ENCODE measurements around the gene PDYN.

Gene PDYN

DNA sequence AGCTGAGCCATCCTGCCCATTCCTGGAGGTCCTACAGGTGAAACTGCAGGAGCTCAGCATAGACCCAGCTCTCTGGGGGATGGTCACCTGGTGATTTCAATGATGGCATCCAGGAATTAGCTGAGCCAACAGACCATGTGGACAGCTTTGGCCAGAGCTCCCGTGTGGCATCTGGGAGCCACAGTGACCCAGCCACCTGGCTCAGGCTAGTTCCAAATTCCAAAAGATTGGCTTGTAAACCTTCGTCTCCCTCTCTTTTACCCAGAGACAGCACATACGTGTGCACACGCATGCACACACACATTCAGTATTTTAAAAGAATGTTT, 54.6 kb downstream of the PDYN start:
- H3K36me3 ChIP-seq (ENCODE audit: insufficient read depth, low read depth, low read length) = no peaks in the 10 kb centered on the region
- H3K4me1 ChIP-seq (ENCODE audit: insufficient read depth, low read length) = no peaks in the 10 kb centered on the region
- H3K4me3 ChIP-seq (ENCODE audit: low read length) = no peak overlapping the region
- H3K9ac ChIP-seq (ENCODE audit: low read depth, low read length) = no peak overlapping the region
- no peak overlapping the region for H3K27ac ChIP-seq (ENCODE audit: low read length)
- no peaks in the 10 kb centered on the region for H3K9me3 ChIP-seq (ENCODE audit: insufficient read depth, low read depth, low read length)
- H3K27me3 ChIP-seq (ENCODE audit: insufficient read depth, low read length) = peaks cover 10% of the 10 kb centered on the region; the same call in 1 of the 2 replicates

DNA sequence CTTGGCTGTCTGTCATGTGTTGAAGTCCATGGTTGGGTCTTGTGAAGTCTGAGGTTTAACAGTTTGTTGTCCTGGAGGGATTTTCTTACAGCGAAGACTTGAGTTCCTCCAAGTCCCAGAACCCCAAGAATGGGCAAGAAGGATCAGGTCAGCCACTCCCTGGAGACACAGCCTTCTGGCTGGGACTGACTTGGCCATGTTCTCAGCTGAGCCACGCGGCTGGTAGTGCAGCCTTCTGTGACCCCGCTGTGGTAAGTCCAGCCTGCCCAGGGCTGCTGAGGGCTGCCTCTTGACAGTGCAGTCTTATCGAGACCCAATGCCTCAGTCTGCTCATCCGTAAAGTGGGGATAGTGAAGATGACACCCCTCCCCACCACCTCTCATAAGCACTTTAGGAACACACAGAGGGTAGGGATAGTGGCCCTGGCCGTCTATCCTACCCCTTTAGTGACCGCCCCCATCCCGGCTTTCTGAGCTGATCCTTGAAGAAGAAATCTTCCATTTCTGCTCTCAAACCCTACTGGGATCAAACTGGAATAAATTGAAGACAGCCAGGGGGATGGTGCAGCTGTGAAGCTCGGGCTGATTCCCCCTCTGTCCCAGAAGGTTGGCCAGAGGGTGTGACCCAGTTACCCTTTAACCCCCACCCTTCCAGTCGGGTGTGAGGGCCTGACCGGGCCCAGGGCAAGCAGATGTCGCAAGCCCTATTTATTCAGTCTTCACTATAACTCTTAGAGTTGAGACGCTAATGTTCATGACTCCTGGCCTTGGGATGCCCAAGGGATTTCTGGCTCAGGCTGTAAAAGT, 55.2 kb downstream of the PDYN start:
- Histone ChIP-seq H3K4me3 (ENCODE audit: low read length) (no peak overlapping the region), H3K4me1 (ENCODE audit: insufficient read depth, low read length) (no peaks in the 10 kb centered on the region), H3K9ac (ENCODE audit: low read depth, low read length) (no peak overlapping the region), H3K36me3 (ENCODE audit: insufficient read depth, low read depth, low read length) (no peaks in the 10 kb centered on the region), H3K9me3 (ENCODE audit: insufficient read depth, low read depth, low read length) (no peaks in the 10 kb centered on the region), H3K27me3 (ENCODE audit: insufficient read depth, low read length) (peaks cover 4% of the 10 kb centered on the region; the same call in 1 of the 2 replicates), H3K27ac (ENCODE audit: low read length) (no peak overlapping the region)

DNA sequence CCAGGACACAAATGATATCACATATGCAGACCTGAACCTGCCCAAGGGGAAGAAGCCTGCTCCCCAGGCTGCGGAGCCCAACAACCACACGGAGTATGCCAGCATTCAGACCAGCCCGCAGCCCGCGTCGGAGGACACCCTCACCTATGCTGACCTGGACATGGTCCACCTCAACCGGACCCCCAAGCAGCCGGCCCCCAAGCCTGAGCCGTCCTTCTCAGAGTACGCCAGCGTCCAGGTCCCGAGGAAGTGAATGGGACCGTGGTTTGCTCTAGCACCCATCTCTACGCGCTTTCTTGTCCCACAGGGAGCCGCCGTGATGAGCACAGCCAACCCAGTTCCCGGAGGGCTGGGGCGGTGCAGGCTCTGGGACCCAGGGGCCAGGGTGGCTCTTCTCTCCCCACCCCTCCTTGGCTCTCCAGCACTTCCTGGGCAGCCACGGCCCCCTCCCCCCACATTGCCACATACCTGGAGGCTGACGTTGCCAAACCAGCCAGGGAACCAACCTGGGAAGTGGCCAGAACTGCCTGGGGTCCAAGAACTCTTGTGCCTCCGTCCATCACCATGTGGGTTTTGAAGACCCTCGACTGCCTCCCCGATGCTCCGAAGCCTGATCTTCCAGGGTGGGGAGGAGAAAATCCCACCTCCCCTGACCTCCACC, 56.4 kb downstream of the PDYN start:
- Histone ChIP-seq H3K9ac (ENCODE audit: low read depth, low read length) (no peak overlapping the region), H3K4me3 (ENCODE audit: low read length) (no peak overlapping the region), H3K27ac (ENCODE audit: low read length) (no peak overlapping the region), H3K36me3 (ENCODE audit: insufficient read depth, low read depth, low read length) (no peaks in the 10 kb centered on the region), H3K4me1 (ENCODE audit: insufficient read depth, low read length) (no peaks in the 10 kb centered on the region), H3K27me3 (ENCODE audit: insufficient read depth, low read length) (no peaks in the 10 kb centered on the region), H3K9me3 (ENCODE audit: insufficient read depth, low read depth, low read length) (no peaks in the 10 kb centered on the region)

DNA sequence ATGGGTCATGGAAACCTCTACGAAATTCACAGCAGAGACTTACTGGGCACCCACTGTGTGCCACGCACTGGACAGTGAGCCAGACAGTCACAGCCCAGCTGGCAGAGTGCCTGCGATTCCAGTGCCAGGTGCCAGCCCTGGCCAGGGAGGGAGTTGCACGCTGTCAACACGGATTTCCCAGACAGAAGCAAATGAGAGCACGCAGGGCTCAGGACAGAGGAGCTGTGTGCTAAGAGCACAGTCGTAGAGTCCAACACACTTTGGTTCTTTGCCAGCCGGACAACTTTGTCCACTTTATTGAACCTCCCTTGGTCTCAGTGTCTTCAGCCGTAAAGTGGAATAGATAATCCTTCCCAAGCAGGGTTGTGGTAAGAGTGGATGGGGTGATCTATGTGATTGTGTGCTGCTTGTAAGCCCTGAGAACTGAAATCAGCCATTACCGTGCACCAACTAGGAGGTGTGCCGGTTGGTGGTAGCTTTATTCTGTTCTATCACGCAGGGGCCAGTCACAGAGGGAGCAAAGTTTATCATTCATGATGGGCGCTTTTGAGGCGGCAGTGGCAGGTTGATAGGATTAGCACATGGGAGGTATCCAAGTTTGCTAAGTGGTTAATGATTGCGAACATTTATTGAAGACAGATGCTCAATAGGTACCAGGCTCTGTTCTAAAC, 58.0 kb downstream of the PDYN start:
- Histone ChIP-seq H3K9me3 (ENCODE audit: insufficient read depth, low read depth, low read length) (no peaks in the 10 kb centered on the region), H3K36me3 (ENCODE audit: insufficient read depth, low read depth, low read length) (no peaks in the 10 kb centered on the region), H3K27ac (ENCODE audit: low read length) (no peak overlapping the region), H3K27me3 (ENCODE audit: insufficient read depth, low read length) (no peaks in the 10 kb centered on the region), H3K9ac (ENCODE audit: low read depth, low read length) (no peak overlapping the region), H3K4me1 (ENCODE audit: insufficient read depth, low read length) (no peaks in the 10 kb centered on the region), H3K4me3 (ENCODE audit: low read length) (no peak overlapping the region)

DNA sequence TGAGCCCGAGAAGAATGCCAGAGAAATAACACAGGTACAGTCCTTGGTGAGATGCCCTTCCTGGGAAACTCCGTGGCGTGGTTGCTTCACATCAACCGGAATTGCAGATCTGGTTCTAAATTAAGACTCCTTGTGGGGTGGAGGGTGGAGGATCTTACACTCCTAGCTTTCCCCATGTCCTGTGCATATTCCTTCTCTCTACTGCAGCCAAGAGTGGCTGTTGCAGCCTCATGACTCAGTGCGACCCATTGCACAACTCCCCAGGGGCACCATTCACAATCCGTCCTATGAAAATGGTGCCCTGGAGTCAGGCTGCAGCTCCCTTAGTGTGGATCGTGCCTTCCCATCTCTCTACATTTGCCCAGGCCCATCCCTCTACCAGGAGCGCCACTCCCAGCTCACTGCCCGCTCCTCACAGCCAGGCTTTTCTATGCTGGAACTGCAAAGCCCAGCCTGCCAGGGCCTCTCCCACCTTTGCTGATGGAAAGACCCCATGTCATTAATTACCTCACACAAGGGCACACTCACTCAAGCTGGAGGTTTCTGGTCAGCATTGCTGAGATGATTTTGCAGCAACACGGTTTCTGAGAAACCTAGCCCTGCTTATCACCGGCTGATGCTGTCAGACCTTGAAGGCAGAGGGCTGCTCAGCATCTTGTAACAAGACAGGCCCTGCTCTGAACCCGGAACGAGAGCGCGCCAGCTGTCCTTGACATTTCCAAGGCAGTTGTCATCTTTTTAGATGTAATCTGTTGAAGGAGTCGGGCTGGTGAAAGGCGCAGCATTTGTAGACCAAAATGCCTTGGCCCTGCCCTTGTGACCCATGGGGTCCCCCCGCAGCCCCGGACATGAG, 58.9 kb downstream of the PDYN start:
- Histone ChIP-seq H3K4me3 (ENCODE audit: low read length) (no peak overlapping the region), H3K9me3 (ENCODE audit: insufficient read depth, low read depth, low read length) (no peaks in the 10 kb centered on the region), H3K27me3 (ENCODE audit: insufficient read depth, low read length) (no peaks in the 10 kb centered on the region), H3K36me3 (ENCODE audit: insufficient read depth, low read depth, low read length) (no peaks in the 10 kb centered on the region), H3K4me1 (ENCODE audit: insufficient read depth, low read length) (no peaks in the 10 kb centered on the region), H3K27ac (ENCODE audit: low read length) (no peak overlapping the region), H3K9ac (ENCODE audit: low read depth, low read length) (no peak overlapping the region)

DNA sequence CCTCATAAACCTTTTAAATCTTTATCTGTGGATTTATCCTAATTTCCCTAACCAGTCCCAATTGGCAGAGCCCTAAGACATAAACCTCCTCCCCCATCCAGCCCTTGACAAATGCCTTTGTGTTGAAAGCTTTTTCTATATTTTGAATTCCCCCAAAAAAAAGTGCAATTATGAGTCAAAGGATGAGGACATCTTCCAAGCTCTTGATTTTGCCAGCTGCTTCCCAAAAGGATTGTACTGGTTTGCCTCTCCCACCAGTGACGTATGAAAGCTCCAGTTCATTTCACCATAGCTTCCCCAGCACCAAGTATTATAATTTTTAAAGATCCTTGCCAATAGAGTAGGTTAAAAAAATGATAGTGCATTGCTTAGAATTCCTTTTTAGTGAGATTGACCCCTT, 59.7 kb downstream of the PDYN start:
- Histone ChIP-seq H3K36me3 (ENCODE audit: insufficient read depth, low read depth, low read length) (no peaks in the 10 kb centered on the region), H3K4me3 (ENCODE audit: low read length) (no peak overlapping the region), H3K9me3 (ENCODE audit: insufficient read depth, low read depth, low read length) (no peaks in the 10 kb centered on the region), H3K9ac (ENCODE audit: low read depth, low read length) (no peak overlapping the region), H3K4me1 (ENCODE audit: insufficient read depth, low read length) (0 out of 2 replicates have a peak, but pooled peaks cover 3% of the 10 kb centered on the region), H3K27ac (ENCODE audit: low read length) (no peak overlapping the region), H3K27me3 (ENCODE audit: insufficient read depth, low read length) (no peaks in the 10 kb centered on the region)

DNA sequence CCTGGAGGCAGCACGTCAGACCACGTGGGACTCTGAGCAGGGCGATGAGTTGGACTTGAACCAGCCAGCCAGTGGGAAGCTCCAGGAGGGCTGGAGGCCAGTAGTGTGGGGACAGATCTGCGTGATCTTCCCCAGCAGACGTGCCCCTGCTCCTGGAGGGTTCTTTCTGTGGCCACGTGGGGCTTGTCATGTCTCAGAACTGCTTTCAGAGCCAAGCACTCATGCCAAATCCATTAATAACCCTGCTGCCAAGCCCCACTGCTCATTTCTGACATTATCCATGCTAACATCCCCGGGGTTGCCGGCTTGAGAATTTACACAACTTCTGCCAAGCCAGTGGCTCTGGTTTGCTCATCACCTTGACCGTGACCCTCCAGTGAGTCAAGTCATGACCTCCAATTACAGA, 60.4 kb downstream of the PDYN start:
- H3K36me3 ChIP-seq (ENCODE audit: insufficient read depth, low read depth, low read length) = no peaks in the 10 kb centered on the region
- no peak overlapping the region for H3K4me3 ChIP-seq (ENCODE audit: low read length)
- H3K4me1 ChIP-seq (ENCODE audit: insufficient read depth, low read length) = 0 out of 2 replicates have a peak, but pooled peaks cover 3% of the 10 kb centered on the region
- H3K9ac ChIP-seq (ENCODE audit: low read depth, low read length) = no peak overlapping the region
- H3K27ac ChIP-seq (ENCODE audit: low read length) = no peak overlapping the region
- no peaks in the 10 kb centered on the region for H3K9me3 ChIP-seq (ENCODE audit: insufficient read depth, low read depth, low read length)
- no peaks in the 10 kb centered on the region for H3K27me3 ChIP-seq (ENCODE audit: insufficient read depth, low read length)

DNA sequence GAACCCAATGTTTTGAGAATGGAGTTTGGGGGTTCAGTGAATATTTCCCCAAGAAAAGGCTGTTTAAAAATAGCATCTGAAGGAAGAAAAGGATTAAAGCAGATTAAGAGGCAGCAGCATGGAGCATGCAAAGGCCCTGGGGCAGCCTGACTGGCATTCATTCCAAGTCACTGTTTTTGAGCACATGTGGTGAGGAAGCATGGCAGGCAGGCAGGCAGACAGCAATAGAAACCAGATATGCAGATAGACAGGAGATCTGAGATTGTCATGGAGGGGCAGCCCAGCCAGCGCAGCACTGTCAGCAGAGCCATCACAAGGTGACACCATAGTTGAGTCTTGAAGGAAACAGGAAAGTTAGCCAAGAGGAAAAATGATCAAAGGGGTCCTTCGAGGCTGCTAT, 60.9 kb downstream of the PDYN start:
- Histone ChIP-seq H3K27ac (ENCODE audit: low read length) (no peak overlapping the region), H3K9ac (ENCODE audit: low read depth, low read length) (no peak overlapping the region), H3K27me3 (ENCODE audit: insufficient read depth, low read length) (no peaks in the 10 kb centered on the region), H3K4me1 (ENCODE audit: insufficient read depth, low read length) (0 out of 2 replicates have a peak, but pooled peaks cover 3% of the 10 kb centered on the region), H3K4me3 (ENCODE audit: low read length) (no peak overlapping the region), H3K36me3 (ENCODE audit: insufficient read depth, low read depth, low read length) (no peaks in the 10 kb centered on the region), H3K9me3 (ENCODE audit: insufficient read depth, low read depth, low read length) (no peaks in the 10 kb centered on the region)

DNA sequence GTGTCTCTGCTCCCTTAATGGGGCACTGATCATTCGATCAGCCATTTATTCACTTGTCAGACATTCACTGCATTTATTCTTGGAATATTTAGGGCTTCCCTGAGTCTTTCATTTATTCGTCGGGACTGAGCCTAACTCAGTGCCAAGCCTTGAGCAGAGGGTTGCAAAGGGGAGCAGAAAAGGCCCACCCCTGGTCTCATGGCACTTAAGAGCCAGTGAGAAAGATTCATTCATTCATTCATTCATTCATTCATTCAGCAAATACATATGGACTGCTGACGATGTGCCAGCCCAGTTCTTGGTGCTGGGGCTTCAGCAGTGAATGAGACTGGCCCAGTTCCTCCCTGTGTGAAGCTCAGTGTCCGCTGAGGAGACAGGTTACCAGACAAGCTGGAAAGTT, 62.0 kb downstream of the PDYN start:
- 0 out of 2 replicates have a peak, but pooled peaks cover 3% of the 10 kb centered on the region for H3K4me1 ChIP-seq (ENCODE audit: insufficient read depth, low read length)
- no peak overlapping the region for H3K4me3 ChIP-seq (ENCODE audit: low read length)
- H3K9me3 ChIP-seq (ENCODE audit: insufficient read depth, low read depth, low read length) = no peaks in the 10 kb centered on the region
- H3K27me3 ChIP-seq (ENCODE audit: insufficient read depth, low read length) = no peaks in the 10 kb centered on the region
- no peak overlapping the region for H3K9ac ChIP-seq (ENCODE audit: low read depth, low read length)
- H3K27ac ChIP-seq (ENCODE audit: low read length) = no peak overlapping the region
- no peaks in the 10 kb centered on the region for H3K36me3 ChIP-seq (ENCODE audit: insufficient read depth, low read depth, low read length)

DNA sequence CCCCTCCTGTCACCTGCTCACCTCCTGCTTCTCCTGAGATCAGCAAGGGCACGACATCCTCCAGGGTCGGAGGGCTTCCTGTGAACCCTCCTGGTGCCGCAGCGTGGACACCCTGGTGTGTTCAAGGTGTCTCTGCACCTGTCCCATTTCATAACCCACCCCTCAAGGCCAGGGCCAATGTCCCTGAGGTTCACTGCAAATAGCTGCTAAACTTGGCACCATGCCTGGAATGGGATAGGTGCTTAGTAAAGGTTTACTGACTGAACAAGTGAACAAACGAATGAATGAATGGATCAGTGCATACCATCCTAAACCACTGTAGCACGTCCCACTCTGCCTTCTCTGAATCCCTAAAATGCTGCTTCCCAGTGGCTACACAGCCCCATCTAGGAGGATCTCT, 63.7 kb downstream of the PDYN start:
- no peaks in the 10 kb centered on the region for H3K27me3 ChIP-seq (ENCODE audit: insufficient read depth, low read length)
- no peak overlapping the region for H3K27ac ChIP-seq (ENCODE audit: low read length)
- H3K9ac ChIP-seq (ENCODE audit: low read depth, low read length) = no peak overlapping the region
- H3K4me3 ChIP-seq (ENCODE audit: low read length) = no peak overlapping the region
- H3K36me3 ChIP-seq (ENCODE audit: insufficient read depth, low read depth, low read length) = no peaks in the 10 kb centered on the region
- H3K9me3 ChIP-seq (ENCODE audit: insufficient read depth, low read depth, low read length) = no peaks in the 10 kb centered on the region
- H3K4me1 ChIP-seq (ENCODE audit: insufficient read depth, low read length) = 0 out of 2 replicates have a peak, but pooled peaks cover 3% of the 10 kb centered on the region

DNA sequence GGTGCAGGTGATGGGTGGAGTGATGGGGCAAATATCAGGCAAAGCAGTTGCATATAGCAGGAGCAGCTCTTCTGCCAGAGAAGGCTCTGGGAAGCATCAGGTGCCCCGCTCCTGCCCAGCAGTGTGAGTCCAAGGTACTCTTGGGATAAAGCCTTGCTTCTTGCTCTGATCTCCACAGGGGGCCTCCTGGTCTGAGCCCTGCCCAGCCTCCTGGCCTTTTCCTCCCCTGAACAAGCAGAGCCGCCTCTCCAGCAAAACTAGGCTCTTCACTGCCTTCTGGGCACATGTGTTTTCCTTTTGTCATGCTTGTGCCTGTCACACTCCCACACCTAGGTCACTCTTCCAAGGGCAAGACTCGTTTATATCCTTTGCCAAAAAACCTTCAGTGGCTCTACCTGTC, 64.4 kb downstream of the PDYN start:
- Histone ChIP-seq H3K36me3 (ENCODE audit: insufficient read depth, low read depth, low read length) (no peaks in the 10 kb centered on the region), H3K4me1 (ENCODE audit: insufficient read depth, low read length) (0 out of 2 replicates have a peak, but pooled peaks cover 3% of the 10 kb centered on the region), H3K4me3 (ENCODE audit: low read length) (no peak overlapping the region), H3K9me3 (ENCODE audit: insufficient read depth, low read depth, low read length) (no peaks in the 10 kb centered on the region), H3K9ac (ENCODE audit: low read depth, low read length) (no peak overlapping the region), H3K27ac (ENCODE audit: low read length) (no peak overlapping the region), H3K27me3 (ENCODE audit: insufficient read depth, low read length) (no peaks in the 10 kb centered on the region)

Data from iPS-20b (cell line).